Lung (tissue), 12 donors: Measurements from ENCODE around the gene HMGXB4. TPM values are rescaled to one million over a fixed set of nuclear protein-coding genes. Genes with fewer than 3 reads are reported as not detected.

ENCODE experiments used
- ATAC-seq: fragments of 200-7000 bp; cut with Tn5 transposase; one replicate; pipeline ENCODE4 v1.9.1; 2020; ENCODE audit warnings: moderate number of reproducible peaks; ENCODE audit not compliant: insufficient read depth, low FRiP score
- DNase-seq, 3 donors: peaks; one replicate each; pipeline ENCODE4 v3.0.0-alpha.2; 2013 to 2017
- H3K27ac ChIP-seq, 2 donors: one replicate each; pipeline ENCODE4 v1.5.1; 2013; ENCODE audit warnings: mild to moderate bottlenecking in 2 of 2, moderate library complexity in 2 of 2, control low read depth in 1 of 2, inconsistent platforms in 1 of 2, low read depth in 1 of 2, low read length in 1 of 2
- H3K27me3 ChIP-seq, 3 donors: one replicate each; pipeline ENCODE4 v1.5.1; 2013; ENCODE audit warnings: low read length in 2 of 3; ENCODE audit not compliant: control insufficient read depth in 3 of 3, insufficient read depth in 3 of 3
- H3K36me3 ChIP-seq, 4 donors: one replicate each; pipeline ENCODE4 v1.5.1; 2013; ENCODE audit warnings: low read length in 4 of 4, mild to moderate bottlenecking in 1 of 4, moderate library complexity in 1 of 4; ENCODE audit not compliant: control insufficient read depth in 4 of 4, insufficient read depth in 4 of 4
- H3K4me1 ChIP-seq, 5 donors: one replicate each; pipeline ENCODE4 v1.5.1; 2013; ENCODE audit warnings: low read length in 5 of 5, mild to moderate bottlenecking in 2 of 5, moderate library complexity in 1 of 5; ENCODE audit not compliant: control insufficient read depth in 5 of 5, insufficient read depth in 5 of 5
- H3K4me3 ChIP-seq: one replicate; pipeline ENCODE4 v1.5.1; 2013; ENCODE audit warnings: mild to moderate bottlenecking, control low read depth, moderate library complexity
- H3K9ac ChIP-seq, 2 donors: one replicate each; pipeline ENCODE4 v1.5.1; 2013; ENCODE audit warnings: low read length in 2 of 2, control low read depth in 1 of 2; ENCODE audit not compliant: insufficient read depth in 1 of 2
- H3K9me3 ChIP-seq, 4 donors: one replicate each; pipeline ENCODE4 v1.5.1; 2013; ENCODE audit warnings: low read length in 3 of 4, mild to moderate bottlenecking in 1 of 4, moderate library complexity in 1 of 4; ENCODE audit not compliant: control insufficient read depth in 4 of 4, insufficient read depth in 3 of 4
- WGBS, 2 donors: extraction: QIAGEN DNeasy Blood & Tissue Kit; methylation state at CpG; one replicate each; pipeline ENCODE4 v1.1.7; 2013; 5-methylcytosine and 5-hydroxymethylcytosine counted together
- polyA plus RNA-seq, 2 donors: library from polyadenylated mRNA; stranded (reverse); fragments of 200-250 nt; gene quantifications; one replicate each; pipeline ENCODE4 v1.2.1, GENCODE V29; 2013
- total RNA-seq, 2 donors: library from RNA; depleted of rRNA in 1 of 2; stranded (reverse); fragments of >200 nt in 1 of 2; gene quantifications; one replicate each; pipeline ENCODE4 v1.2.1, GENCODE V29; 2014 to 2021
- TF ChIP-seq, protein P1 (sequence below): IDR thresholded peaks from 2 replicates; pipeline ENCODE4 v1.5.1; 2012; ENCODE audit warnings: mild to moderate bottlenecking; ENCODE audit errors: control extremely low read depth, extremely low read depth
- donor health status: control.
- donor health status: control.
- donor health status: Bipolar disorder and iron deficiency.
- donor health status: healthy.
- donor health status: DM: yes; HTN: yes; CAD: no.

The HMGXB4 gene
- total and polyA plus RNA-seq, 4 donors, result 7.6 to 24.5 (median 12.3) TPM

DNA sequence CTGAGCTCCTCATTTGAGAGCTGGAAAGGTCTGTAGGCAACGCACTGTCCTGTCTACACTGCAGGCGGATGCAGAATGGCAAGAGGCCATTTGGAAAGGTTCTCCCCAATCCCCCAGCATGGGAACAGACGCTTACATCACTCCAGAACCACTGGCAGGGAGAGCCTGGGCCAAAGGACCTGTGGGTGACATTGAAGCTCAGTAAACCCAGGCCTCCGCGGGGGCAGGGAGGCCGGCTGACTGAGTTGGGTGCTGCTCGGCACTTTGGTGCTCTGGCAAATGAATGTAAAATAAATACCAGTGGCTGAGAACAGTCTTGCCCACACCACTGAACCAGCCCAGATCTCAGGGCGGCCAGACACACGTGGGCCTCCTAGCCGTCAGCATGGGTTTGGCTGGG, 64.8 kb downstream of the HMGXB4 start:
- Histone ChIP-seq H3K36me3 (peaks cover 7 to 69% (median 33%) of the 10 kb centered on the region in 4 donors), H3K9ac (no peak overlapping the region), H3K9me3 (no peaks in the 10 kb centered on the region), H3K4me1 (no peaks in the 10 kb centered on the region), H3K27ac (no peak overlapping the region), H3K4me3 (no peak overlapping the region), H3K27me3 (no peaks in the 10 kb centered on the region)
- WGBS, 2 donors, result 96 to 97% methylated on average over 10 of the region's 10 CpGs
- TF ChIP-seq, protein P1, sequence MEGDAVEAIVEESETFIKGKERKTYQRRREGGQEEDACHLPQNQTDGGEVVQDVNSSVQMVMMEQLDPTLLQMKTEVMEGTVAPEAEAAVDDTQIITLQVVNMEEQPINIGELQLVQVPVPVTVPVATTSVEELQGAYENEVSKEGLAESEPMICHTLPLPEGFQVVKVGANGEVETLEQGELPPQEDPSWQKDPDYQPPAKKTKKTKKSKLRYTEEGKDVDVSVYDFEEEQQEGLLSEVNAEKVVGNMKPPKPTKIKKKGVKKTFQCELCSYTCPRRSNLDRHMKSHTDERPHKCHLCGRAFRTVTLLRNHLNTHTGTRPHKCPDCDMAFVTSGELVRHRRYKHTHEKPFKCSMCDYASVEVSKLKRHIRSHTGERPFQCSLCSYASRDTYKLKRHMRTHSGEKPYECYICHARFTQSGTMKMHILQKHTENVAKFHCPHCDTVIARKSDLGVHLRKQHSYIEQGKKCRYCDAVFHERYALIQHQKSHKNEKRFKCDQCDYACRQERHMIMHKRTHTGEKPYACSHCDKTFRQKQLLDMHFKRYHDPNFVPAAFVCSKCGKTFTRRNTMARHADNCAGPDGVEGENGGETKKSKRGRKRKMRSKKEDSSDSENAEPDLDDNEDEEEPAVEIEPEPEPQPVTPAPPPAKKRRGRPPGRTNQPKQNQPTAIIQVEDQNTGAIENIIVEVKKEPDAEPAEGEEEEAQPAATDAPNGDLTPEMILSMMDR, result no peak
- ATAC-seq, result no peak
- DNase-seq, result no peak

DNA sequence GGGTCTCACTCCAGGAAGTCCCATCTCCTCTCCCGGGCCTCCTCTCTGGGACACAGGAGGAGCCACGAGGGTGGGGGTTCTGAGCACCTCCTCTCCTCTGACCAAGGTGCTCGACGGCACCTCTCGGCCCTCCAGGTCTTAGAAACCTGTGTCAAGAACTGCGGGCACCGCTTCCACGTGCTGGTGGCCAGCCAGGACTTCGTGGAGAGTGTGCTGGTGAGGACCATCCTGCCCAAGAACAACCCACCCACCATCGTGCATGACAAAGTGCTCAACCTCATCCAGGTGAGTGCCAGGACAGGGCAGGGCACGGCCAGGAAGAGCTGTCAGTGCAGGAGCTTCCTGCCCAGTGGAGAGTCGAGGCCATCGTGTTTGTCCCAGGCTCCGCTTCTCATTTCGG, 65.6 kb downstream of the HMGXB4 start:
- H3K4me3 ChIP-seq, result no peak overlapping the region
- no peak overlapping the region for H3K9ac ChIP-seq
- no peak overlapping the region for H3K27ac ChIP-seq
- H3K36me3 ChIP-seq, result peaks cover 15 to 74% (median 38%) of the 10 kb centered on the region in 4 donors
- H3K27me3 ChIP-seq, result no peaks in the 10 kb centered on the region
- H3K9me3 ChIP-seq, result no peaks in the 10 kb centered on the region
- TF ChIP-seq, protein P1, result no peak
- DNase-seq (no peak), ATAC-seq (no peak)
- 89 to 94% methylated on average over 15 of the region's 15 CpGs for WGBS, 2 donors
- H3K4me1 ChIP-seq, result no peaks in the 10 kb centered on the region

DNA sequence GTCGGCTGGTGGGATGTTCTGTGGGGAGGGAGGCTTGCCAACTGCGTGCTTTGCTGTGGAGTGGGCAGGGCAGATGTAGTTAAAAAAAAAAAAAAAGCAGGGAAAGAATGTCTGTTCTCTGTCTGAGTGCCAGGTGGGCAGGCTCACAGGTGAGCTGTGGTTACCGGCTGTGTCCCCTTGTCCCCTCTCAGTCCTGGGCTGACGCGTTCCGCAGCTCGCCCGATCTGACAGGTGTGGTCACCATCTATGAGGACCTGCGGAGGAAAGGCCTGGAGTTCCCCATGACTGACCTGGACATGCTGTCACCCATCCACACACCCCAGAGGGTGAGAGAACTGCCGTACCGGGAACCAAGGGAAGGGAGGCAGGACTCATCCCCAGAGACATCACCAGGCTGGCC, 66.0 kb downstream of the HMGXB4 start:
- Histone ChIP-seq H3K9ac (no peak overlapping the region), H3K4me1 (no peaks in the 10 kb centered on the region), H3K36me3 (peaks cover 18 to 74% (median 38%) of the 10 kb centered on the region in 4 donors), H3K4me3 (no peak overlapping the region), H3K27ac (no peak overlapping the region), H3K27me3 (no peaks in the 10 kb centered on the region), H3K9me3 (no peaks in the 10 kb centered on the region)
- ATAC-seq (no peak), DNase-seq (no peak)
- WGBS, 2 donors, result 92 to 98% methylated on average over 11 of the region's 11 CpGs
- TF ChIP-seq, protein P1, result no peak

DNA sequence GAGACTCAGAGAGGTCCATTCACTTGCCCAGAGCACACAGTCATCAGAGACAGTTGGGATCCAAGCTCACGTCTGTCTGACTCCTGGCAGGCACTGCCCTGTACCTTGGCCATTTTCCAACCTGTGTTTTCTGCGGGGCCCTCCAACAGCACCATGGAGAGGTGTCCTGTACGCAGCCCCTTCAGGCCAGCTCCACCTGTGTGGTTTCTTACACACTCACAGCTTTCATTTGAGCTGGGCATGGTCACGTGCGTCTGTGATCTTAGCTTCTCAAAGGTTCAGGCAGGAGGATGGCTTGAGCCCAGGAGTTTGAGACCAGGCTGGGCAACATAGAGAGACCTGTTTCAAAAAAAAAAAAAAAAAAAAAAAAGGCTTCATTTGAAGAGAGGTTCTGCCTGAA, 66.8 kb downstream of the HMGXB4 start:
- no peak overlapping the region for H3K9ac ChIP-seq
- no peak for ATAC-seq
- no peak overlapping the region for H3K4me3 ChIP-seq
- no peak overlapping the region for H3K27ac ChIP-seq
- no peaks in the 10 kb centered on the region for H3K9me3 ChIP-seq
- TF ChIP-seq, protein P1, result no peak
- H3K4me1 ChIP-seq, result no peaks in the 10 kb centered on the region
- 88 to 90% methylated on average over 5 of the region's 5 CpGs for WGBS, 2 donors
- no peaks in the 10 kb centered on the region for H3K27me3 ChIP-seq
- no peak for DNase-seq
- H3K36me3 ChIP-seq, result peaks cover 22 to 70% (median 35%) of the 10 kb centered on the region in 4 donors
